HTERT RPE-1 (cell line): ENCODE results near the gene C1GALT1C1.

Experiments used
- in situ Hi-C: fragments of 300-500 bp; cut with MboI; formaldehyde crosslinking; loops from 4 replicates; pipeline ENCODE4 v1.14.3; 2020; ENCODE audit warnings: low sequenced_read_pairs

Gene C1GALT1C1

DNA sequence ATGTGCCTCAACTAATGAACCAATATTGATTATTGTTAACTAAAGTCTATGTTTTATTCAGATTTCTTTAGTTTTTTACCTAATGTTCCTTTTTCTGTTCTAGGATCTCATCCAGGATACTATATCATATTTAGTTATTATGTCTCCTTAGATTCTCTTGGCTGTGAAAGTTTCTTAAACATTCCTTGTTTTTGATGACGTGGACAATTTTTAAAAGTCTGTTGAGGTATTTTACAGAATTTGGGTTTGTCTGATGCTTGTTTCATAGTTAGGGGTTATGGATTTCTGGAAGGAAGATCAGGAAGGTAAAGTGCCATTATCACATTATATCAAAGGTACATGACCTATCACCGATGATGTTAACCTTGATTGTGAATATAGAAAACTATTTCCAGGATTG is 44.2 kb downstream of the C1GALT1C1 start:
- in situ Hi-C loops, result no loop called here
